ENCODE measurements around the gene SETBP1. TPM values are rescaled to one million over a fixed set of nuclear protein-coding genes. Genes with fewer than 3 reads are reported as not detected.
A peak's percentile ranks its signal among the peaks of the same experiment; 100 is the strongest.

The SETBP1 gene
- total RNA-seq, 1 donor from 2014 or later = 25.8 TPM

GRCh38 chr18:44803019-44803650 is 122.4 kb downstream of the SETBP1 start:
- peaks cover 10% of the 10 kb centered on the region for H3K4me1 ChIP-seq
- H3K9me3 ChIP-seq = no peaks in the 10 kb centered on the region
- no peaks in the 10 kb centered on the region for H3K27me3 ChIP-seq (ENCODE audit: low read depth)
- intact Hi-C loops (cut with DNase I) = no loop called here
- peak overlapping the region; percentile 47 for H3K27ac ChIP-seq
- DNase-seq (no peak), ATAC-seq (peak; percentile 60 to 74)
- no peaks in the 10 kb centered on the region for H3K36me3 ChIP-seq
- TF ChIP-seq CTCF (IDR thresholded peaks at IDR 0.05) = no peak
- H3K4me3 ChIP-seq = no peak overlapping the region

- H3K27me3 ChIP-seq (ENCODE audit: low read depth) = no peaks in the 10 kb centered on the region
- peak overlapping the region; percentile 47 for H3K27ac ChIP-seq
- intact Hi-C loops (cut with DNase I) = no loop called here
- H3K9me3 ChIP-seq = no peaks in the 10 kb centered on the region
- TF ChIP-seq CTCF (IDR thresholded peaks at IDR 0.05) = no peak
- ATAC-seq = no peak
- H3K4me1 ChIP-seq = peaks cover 10% of the 10 kb centered on the region
- no peak for DNase-seq
- H3K4me3 ChIP-seq = no peak overlapping the region
- no peaks in the 10 kb centered on the region for H3K36me3 ChIP-seq
Measured at GRCh38 chr18:44804033-44804432, 123.3 kb downstream of the SETBP1 start.

GRCh38 chr18:44805176-44805575 is 124.5 kb downstream of the SETBP1 start:
- ATAC-seq (no peak), DNase-seq (no peak)
- no peaks in the 10 kb centered on the region for H3K27me3 ChIP-seq (ENCODE audit: low read depth)
- H3K4me3 ChIP-seq = no peak overlapping the region
- no peaks in the 10 kb centered on the region for H3K36me3 ChIP-seq
- intact Hi-C loops (cut with DNase I) = no loop called here
- H3K27ac ChIP-seq = no peak overlapping the region
- no peak for TF ChIP-seq CTCF (IDR thresholded peaks at IDR 0.05)
- no peaks in the 10 kb centered on the region for H3K9me3 ChIP-seq
- peaks cover 10% of the 10 kb centered on the region for H3K4me1 ChIP-seq

GRCh38 chr18:44805643-44806042 is 125.0 kb downstream of the SETBP1 start:
- no peak for TF ChIP-seq CTCF (IDR thresholded peaks at IDR 0.05)
- DNase-seq (no peak), ATAC-seq (no peak)
- Histone ChIP-seq H3K9me3 (no peaks in the 10 kb centered on the region), H3K27me3 (ENCODE audit: low read depth) (no peaks in the 10 kb centered on the region), H3K4me3 (no peak overlapping the region), H3K36me3 (no peaks in the 10 kb centered on the region), H3K27ac (no peak overlapping the region), H3K4me1 (peaks cover 10% of the 10 kb centered on the region)
- intact Hi-C loops (cut with DNase I) = no loop called here

GRCh38 chr18:44807766-44808165 is 127.1 kb downstream of the SETBP1 start:
- H3K4me1 ChIP-seq = peaks cover 10% of the 10 kb centered on the region
- no peaks in the 10 kb centered on the region for H3K9me3 ChIP-seq
- H3K36me3 ChIP-seq = no peaks in the 10 kb centered on the region
- TF ChIP-seq CTCF (IDR thresholded peaks at IDR 0.05) = no peak
- no peak for DNase-seq
- intact Hi-C loops (cut with DNase I) = no loop called here
- no peak overlapping the region for H3K4me3 ChIP-seq
- no peak overlapping the region for H3K27ac ChIP-seq
- ATAC-seq = no peak
- H3K27me3 ChIP-seq (ENCODE audit: low read depth) = no peaks in the 10 kb centered on the region

All from lower lobe of right lung (tissue), 2 donors.